ENCODE measurements around the gene POLG. TPM values are rescaled to one million over a fixed set of nuclear protein-coding genes. Genes with fewer than 3 reads are reported as not detected.
A peak's percentile ranks its signal among the peaks of the same experiment; 100 is the strongest.

The POLG gene
- total and polyA plus RNA-seq, 2 of the 13 experiments (the other 11 are each of a cell fraction or from before 2014, with no cell fraction given), result 26.6 to 35.5 TPM

- TF ChIP-seq KAT2B (IDR thresholded peaks at IDR 0.05; ENCODE audit: borderline replicate concordance, low read depth, low read length) (no peak), ZBTB49 (CRISPR knock-in tag; IDR thresholded peaks at IDR 0.05; ENCODE audit: borderline replicate concordance) (peak; percentile 57; the same call in 1 of the 2 replicates), ZNF331 (CRISPR knock-in tag; IDR thresholded peaks at IDR 0.05) (peak; percentile 34; the same call in 1 of the 2 replicates), HOXA5 (CRISPR knock-in tag; IDR thresholded peaks at IDR 0.05) (0 out of 2 replicates have a peak, but pooled peaks have one; percentile 50), SOX5 (CRISPR knock-in tag; IDR thresholded peaks at IDR 0.05; ENCODE audit: borderline replicate concordance) (no peak), CREB1 (IDR thresholded peaks at IDR 0.05) (no peak), CREB1 (CRISPR knock-in tag; IDR thresholded peaks at IDR 0.05) (no peak), ATF5 (CRISPR knock-in tag; IDR thresholded peaks at IDR 0.05; ENCODE audit: low read depth) (no peak), ZNF264 (CRISPR knock-in tag; IDR thresholded peaks at IDR 0.05) (no peak), ZNF503 (CRISPR knock-in tag; IDR thresholded peaks at IDR 0.05) (peak; percentile 22; the same call in 1 of the 2 replicates), ZNF318 (CRISPR knock-in tag; IDR thresholded peaks at IDR 0.05) (no peak), ZBTB20 (CRISPR knock-in tag; IDR thresholded peaks at IDR 0.05; ENCODE audit: borderline replicate concordance, low read depth) (peak; percentile 73; the same call in 1 of the 2 replicates)
- TF ChIP-seq, protein P1, sequence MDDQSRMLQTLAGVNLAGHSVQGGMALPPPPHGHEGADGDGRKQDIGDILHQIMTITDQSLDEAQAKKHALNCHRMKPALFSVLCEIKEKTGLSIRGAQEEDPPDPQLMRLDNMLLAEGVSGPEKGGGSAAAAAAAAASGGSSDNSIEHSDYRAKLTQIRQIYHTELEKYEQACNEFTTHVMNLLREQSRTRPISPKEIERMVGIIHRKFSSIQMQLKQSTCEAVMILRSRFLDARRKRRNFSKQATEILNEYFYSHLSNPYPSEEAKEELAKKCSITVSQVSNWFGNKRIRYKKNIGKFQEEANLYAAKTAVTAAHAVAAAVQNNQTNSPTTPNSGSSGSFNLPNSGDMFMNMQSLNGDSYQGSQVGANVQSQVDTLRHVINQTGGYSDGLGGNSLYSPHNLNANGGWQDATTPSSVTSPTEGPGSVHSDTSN (CRISPR knock-in tag; IDR thresholded peaks at IDR 0.05; ENCODE audit: borderline replicate concordance), result no peak
Observed at GRCh38 chr15:89358755-89359439, 24.3 kb upstream of the POLG start (continued).

Measured in HepG2 (cell line).